SW480 (cell line): ENCODE measurements around the gene IFI44.

Experiments
- DNase-seq: peaks from one replicate; pipeline ENCODE4 v3.0.0-alpha.2; 2016; ENCODE audit warnings: low spot score

The IFI44 gene, protein sequence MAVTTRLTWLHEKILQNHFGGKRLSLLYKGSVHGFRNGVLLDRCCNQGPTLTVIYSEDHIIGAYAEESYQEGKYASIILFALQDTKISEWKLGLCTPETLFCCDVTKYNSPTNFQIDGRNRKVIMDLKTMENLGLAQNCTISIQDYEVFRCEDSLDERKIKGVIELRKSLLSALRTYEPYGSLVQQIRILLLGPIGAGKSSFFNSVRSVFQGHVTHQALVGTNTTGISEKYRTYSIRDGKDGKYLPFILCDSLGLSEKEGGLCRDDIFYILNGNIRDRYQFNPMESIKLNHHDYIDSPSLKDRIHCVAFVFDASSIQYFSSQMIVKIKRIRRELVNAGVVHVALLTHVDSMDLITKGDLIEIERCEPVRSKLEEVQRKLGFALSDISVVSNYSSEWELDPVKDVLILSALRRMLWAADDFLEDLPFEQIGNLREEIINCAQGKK

DNA sequence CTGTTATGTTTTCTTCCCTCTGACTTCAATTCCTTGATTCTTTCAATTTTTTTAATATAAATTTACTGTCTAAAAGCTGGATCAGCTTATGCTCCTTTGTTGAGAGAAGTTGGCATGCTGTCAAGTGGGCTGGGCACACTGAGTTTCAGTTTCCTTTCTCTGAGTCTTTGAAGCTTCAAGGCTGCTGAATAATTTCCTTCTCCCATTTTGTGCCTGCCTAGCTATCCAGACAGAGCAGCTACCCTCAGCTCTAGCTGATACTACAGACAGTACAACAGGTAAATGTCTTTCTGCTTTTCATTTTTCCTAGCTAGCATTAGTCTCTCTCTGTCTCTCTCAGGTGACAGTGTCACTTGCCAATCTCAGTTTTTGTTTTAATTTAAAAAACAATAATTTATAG lies at the start of gene IFI44:
Gene IFI44 (plus strand): TSS at position 204 of the 400 bp plus-strand sequence. CDS start 365 bp downstream, outside the sequence.
- no peak for DNase-seq

DNA sequence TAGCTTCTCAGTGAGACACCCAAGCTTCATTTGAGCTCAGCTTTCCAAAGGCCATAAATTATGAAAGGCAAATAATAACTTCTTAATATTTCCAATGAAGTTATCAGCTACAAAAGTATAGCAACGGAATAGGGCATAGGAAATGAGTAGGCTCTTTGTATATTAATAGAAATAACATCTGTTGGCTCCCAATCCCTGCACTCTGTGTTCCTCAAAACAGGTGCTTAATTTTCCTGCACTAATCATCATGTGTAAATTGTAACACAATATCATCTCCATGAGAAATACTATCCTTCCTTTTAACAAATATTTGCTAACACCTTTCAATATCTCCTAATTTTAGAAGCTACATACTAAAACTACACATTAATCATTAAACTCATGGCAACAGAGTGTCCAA lies 48.6 kb upstream of the IFI44 start:
- no peak for DNase-seq

DNA sequence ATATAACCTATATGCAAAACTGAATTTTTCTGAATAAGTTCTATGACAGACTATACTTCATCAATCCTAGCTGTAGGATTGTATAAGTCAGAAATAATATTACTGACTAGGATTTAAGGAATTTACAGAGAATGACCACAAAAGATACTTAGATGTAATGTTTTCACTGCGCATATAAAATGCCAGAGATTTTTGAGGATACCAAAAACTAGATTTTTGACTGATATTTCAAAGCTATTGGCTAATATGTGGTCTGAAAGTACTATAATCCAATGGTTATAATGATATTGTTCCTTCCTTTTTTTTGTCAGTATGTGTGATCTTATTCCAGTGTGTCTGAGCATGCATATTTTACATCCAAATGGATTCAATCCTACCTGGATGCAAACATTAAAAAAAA lies 46.4 kb upstream of the IFI44 start:
- DNase-seq, result no peak

DNA sequence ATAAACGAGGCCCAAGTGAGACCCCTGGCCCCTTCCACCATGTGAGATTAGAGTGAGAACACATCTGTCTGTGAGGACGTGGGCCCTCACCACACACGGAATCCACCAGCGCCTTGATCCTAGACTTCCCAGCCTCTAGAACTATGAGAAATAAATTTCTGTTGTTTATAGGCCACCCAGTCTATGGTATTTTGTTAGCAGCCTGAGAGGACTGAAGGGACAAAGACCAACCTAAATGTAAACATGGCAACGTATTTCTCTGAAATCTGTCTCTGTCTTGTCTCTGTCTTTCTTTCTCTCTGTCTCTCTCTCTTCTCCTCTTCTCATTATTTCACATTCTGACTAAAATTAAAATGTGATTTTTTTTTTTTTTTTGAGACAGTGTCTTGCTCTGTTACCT lies 45.0 kb upstream of the IFI44 start:
- no peak for DNase-seq

DNA sequence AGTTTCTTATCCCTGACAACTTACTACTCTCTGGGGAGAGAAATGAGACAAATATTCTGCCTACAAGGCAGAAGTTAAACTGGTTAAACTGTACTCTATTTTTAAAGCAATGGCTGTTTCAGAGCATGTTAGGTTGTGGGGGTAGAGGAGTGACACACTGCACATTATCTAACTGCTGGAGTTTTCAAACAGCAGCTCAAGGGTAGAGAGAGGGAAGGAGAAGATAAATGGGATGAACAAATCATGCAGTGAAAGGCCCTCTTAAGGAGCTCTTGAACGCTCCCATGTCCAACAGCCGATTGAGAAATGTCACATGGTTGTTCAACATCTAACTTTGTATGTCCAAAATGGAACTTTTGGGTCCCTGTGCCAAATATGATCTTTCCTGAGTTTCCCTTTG lies 43.4 kb upstream of the IFI44 start:
- DNase-seq, result no peak

DNA sequence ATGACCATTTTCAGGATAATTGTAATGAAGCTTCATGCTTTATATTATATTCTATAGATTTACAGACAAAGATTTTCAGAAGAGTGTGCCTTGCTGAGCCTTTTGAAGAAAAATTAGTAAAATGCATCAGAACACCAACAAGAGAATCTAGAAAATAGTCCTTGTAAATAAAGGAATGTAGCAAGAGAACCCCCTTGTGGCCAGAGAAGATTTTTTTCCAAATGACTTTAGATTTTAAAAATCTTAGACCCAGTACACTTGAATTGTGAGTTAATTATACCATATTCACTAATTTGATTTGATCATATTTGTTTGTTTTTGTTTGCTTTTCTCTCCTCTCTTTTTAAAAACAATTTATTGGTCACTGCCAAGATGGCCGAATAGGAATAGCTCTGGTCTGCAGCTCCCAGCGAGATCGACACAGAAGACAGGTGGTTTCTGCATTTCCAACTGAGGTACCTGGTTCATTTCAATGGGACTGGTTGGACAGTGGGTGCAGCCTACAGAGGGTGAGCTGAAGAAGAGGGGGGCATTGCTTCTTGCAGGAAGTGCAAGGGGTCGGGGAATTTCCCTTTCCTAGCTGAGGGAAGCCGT lies 42.2 kb upstream of the IFI44 start:
- DNase-seq, result peak; percentile 6

DNA sequence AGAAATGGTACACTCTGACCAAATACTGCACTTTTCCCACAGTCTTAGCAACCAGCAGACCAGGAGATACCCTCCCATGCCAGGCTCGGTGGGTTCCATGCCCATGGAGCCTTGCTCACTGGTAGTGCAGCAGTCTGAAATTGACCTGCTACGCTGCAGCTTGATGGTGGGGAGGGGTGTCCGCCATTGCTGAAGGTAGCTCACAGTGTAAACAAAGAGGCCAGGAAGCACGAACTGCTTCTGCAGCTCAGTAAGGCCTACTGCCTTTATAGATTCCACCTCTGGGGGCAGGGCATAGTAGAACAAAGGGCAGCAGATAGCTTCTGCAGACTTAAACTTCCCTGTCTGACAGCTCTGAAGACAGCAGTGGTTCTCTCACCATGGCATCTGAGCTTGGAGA lies 41.7 kb upstream of the IFI44 start:
- DNase-seq, result no peak

DNA sequence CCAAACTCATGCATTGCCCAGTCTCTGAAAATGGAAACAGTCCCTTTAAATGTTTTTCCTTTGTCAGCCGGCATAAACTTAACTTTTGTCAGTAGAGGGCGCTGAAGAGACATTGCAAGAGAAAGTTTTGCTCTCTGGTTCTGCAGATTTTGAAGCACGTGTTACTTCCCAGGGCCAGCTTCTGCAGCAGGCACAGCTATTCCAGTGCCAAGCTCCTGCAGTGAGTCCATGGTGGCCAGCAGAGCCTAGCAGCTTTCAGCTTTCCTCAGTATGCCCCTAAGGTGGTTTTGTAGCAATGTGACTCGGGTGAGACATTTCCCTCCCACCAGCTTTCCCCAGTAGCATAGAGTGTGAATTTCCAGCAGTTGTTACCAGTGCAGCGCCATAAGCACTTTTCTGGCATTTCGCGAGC lies 32.0 kb upstream of the IFI44 start:
- peak; percentile 63 for DNase-seq

DNA sequence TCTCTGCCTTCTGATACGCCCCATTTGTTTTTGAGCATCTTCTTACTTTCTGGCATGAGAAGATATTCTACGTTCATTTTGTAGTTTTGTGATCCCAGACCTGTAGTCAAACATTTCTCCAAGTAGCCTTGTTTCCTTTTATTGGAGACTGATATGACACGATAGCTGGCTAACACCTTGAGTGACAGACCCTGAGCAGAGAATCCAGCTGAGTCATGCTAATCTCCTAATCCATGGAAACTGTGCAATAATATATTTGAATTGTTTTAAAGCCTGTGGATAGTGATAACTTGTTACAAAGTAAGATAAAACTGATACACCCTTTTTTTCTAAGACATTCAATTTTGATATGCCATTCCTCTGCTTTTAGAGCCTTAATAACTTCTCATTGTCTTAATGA lies 30.6 kb upstream of the IFI44 start:
- no peak for DNase-seq

DNA sequence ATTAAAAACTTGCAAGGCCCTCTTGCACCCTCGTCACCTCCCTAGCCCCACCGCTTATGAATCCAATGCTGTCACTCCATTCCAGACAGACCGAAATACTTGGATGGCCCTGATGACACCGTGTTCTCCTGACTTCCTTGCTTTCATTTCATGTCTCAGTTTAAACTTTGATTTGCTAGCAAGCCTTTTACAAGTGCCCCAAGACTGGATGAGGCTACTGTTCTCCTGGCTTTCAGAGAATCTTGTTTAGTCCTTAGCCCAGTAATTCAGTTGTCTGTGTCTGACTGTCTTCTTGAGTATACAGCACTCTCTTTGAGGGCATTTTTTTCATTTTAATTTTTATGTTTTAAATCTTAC lies 30.2 kb upstream of the IFI44 start:
- no peak for DNase-seq

DNA sequence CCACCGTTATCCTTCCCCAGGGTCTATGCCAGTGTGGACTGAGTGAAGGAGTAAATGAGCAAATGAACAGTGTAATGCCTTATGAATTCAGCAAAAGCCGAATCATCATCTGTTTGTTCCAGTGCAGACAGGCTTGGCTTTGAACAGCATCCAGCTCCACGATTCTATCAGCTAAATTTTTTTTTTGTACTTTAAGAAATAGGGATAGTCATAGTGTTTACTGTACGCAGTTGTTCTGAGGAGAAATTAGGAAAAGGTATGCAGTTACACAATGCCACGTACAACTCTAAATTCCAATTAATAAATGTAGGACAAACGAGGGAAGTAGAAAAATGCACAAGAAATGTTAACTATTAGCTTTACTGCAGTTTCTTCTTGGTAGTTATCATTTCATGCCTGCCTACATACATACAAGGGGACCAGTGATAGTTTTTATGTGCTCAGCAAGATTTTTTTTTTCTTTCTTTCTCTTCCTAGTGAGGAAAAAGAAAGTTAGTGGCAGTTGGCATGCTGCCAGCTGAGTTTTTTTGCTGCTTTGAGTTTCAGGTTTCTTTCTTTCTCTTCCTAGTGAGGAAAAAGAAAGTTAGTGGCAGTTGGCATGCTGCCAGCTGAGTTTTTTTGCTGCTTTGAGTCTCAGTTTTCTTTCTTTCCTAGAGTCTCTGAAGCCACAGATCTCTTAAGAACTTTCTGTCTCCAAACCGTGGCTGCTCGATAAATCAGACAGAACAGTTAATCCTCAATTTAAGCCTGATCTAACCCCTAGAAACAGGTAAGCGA lies 29.6 kb upstream of the IFI44 start, which contains the start of gene IFI44L:
Gene IFI44L (plus strand): TSS at position 646 of the 777 bp plus-strand sequence. CDS start 7,468 bp downstream, outside the sequence.
- DNase-seq, result no peak

DNA sequence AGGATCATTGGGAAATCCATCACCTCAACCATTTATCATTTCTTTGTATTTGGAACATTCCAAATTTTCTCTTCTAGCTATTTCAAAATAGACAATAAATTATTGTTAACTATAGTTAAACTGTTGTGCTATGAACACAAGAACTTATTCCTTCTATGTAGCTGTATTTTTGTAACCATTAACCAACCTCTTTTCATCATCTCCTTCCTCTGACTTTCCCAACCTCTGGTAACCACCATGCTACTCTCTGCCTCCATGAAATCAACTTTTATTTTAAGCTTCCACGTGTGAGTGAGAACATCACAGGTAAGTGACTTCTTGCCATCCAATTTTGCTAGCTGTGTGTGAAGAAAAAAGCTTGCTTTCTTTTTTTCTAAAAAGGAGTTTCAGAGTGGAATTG lies 29.0 kb upstream of the IFI44 start:
- DNase-seq, result no peak

DNA sequence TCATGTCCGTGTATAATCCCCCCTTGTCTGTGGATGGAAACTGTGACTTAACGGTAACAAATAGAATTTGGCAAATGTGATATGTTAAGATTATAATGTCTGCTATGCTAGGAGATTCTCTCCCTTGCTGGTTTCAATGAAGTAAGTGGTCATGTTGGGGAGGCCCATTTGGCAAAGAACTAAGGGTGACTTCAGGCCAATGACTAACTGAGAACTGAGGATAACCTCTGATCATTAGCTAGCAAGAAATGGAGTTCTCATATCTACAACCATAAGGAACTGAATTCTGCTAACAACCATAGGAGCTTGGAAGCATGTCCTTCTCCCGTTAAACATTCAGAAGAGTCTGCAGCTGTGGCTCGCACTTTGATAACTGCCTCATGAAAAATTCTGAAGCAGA lies 27.1 kb upstream of the IFI44 start:
- no peak for DNase-seq

DNA sequence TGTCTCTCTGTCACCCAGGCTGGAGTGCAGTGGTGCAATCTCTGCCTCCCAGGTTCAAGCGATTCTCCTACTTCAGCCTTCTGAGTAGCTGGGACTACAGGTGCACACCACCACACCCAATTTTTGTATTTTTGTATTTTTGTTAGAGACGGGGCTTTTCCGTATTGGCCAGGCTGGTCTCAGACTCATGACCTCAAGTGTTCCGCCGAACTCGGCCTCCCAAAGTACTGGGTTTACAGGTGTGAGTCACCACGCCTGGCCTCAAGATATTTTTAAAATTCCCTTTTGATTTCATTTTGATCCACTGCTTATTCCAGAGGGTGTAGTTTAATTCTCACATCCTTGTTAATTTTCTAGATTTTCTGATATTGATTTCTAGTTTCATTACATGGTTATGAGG lies 25.6 kb upstream of the IFI44 start:
- DNase-seq, result no peak

DNA sequence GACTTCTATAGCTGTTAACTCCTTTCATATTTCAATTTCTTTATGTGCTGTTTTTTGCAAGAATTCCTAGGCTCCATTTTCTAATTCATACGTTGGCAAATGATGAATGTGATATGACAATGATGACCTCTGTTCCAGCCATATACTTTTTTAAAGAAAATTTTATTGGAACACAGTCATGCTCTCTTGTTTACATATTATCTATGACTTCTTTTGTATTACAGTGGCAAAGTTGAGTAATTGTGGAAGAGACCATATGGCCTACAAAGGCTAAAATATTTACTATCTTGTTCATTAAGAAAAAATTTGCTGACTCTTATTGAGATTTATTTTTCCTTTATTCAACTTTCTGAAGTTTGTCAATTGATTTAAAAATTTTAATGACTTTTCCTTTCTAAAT lies 22.3 kb upstream of the IFI44 start:
- no peak for DNase-seq

DNA sequence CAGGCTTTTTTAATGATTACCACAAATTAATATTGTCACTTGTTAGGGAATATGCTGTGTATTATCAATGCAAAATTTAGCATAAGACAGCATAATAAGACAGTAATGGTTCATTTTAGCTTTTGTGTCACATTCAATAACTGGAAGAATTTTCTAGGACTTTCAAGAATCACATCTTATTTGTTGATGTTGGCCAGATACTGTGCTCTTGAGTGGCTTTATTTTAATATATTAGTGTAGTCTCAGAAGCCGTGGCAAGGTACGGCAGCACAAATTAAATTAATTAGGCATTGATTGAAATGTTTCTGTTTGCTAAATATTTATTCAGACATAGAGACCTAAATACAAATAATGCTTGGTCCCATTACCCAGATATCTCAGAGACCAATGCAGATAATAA lies 19.0 kb upstream of the IFI44 start:
- DNase-seq, result no peak

DNA sequence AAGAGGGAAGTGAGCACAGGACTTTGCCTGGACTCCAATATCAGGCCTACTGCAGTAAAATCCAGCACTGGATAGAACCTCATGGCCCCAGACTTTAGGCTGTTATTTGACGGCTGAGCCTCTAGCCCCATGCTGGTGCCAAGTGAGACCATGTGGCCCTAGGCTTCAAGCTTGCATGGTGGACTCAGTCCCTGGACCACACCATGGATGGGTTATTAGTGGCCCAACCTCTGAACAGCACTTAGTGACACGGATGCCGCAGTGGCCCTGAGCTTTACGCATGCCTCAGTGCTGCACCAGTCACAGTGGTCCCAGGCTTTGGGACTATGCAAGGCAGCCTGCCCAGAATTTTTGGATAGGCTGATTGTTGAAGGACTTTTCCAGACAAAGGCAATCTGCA lies 16.4 kb upstream of the IFI44 start:
- no peak for DNase-seq

DNA sequence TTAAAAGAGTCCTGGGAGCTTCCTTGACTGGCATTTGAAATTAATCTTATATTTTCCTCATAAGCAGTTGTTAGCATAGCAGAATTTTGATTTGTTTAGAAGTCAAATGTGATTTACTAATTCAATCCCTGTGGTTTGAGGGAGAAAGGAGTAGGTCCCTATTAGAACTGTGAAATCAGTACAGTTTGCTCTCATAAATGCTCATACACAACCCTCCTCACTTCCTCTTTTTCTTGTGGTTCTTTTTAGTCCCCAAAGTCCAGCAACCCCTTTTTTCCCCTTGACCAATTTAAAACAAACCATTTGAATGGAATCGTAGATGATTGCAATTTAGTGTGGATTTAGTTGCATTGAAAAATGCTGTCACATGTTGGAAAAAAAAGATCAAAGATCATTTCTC lies 9.2 kb upstream of the IFI44 start:
- DNase-seq, result no peak

DNA sequence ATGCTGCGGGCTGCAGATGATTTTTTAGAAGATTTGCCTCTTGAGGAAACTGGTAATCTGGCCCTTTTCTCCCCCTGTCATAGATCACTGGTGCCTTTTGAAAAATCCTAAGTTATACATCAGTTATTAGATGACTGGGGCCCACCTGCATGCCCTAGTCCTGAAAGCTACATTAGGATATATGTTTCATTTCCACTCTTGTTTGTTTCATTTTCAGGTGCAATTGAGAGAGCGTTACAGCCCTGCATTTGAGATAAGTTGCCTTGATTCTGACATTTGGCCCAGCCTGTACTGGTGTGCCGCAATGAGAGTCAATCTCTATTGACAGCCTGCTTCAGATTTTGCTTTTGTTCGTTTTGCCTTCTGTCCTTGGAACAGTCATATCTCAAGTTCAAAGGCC lies 8.1 kb upstream of the IFI44 start:
- no peak for DNase-seq

DNA sequence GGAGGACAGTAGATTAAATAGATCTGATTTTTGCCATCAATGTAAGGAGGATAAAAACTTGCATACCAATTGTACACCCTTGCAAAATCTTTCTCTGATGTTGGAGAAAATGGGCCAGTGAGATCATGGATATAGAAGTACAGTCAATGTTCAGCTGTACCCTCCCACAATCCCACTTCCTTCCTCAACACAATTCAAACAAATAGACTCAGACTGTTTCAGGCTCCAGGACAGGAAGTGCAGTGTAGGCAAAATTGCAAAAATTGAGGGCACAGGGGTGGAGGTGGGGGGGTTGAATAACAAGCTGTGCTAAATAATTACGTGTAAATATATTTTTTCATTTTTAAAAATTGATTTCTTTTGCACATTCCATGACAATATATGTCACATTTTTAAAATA lies 3.9 kb upstream of the IFI44 start:
- DNase-seq, result no peak

DNA sequence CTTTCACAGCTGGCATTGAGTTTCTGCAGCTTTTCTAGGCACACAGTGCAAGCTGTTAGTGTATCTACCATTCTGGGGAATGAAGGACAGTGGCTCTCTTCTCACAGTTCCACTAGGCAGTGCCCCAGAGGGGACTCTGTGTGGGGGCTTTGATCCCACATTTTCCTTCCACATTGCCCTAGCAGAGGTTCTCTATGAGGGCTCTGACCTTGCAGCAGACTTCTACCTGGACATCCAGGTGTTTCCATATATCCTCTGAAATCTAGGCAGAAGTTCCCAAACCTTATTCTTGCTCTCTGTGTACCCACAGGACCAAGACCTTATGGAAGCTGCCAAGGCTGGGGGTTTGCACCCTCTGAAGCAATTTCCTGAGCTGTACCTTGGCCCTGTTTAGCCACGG lies 2.4 kb upstream of the IFI44 start:
- DNase-seq, result no peak

DNA sequence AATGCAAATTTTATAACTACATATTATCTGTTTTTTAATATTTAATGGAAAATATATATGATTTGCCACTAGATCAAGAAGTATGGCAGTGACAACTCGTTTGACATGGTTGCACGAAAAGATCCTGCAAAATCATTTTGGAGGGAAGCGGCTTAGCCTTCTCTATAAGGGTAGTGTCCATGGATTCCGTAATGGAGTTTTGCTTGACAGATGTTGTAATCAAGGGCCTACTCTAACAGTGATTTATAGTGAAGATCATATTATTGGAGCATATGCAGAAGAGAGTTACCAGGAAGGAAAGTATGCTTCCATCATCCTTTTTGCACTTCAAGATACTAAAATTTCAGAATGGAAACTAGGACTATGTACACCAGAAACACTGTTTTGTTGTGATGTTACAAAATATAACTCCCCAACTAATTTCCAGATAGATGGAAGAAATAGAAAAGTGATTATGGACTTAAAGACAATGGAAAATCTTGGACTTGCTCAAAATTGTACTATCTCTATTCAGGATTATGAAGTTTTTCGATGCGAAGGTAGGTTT lies 556 bp downstream of the IFI44 start:
- no peak for DNase-seq

DNA sequence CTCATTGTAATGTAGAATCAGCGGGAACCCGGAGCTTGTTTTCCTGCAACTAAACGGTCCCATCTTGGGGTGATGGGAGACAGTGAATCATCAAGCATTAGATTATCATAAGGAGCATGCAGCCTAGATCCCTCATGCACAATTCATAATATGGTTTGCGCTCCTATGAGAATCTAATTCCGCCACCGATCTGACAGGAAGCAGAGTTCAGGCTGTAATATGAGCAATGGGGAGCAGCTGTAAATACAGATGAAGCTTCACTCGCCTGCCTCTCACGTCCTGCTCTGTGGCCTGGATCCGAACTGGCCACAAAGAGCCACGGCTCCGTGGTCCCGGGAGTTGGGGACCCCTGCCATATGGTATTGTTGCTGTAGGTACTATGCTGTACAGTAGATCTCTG lies 1.6 kb downstream of the IFI44 start:
- no peak for DNase-seq
